Measurements from ENCODE around the gene SEPTIN8. TPM values are rescaled to one million over a fixed set of nuclear protein-coding genes. Genes with fewer than 3 reads are reported as not detected.

SEPTIN8 gene
- total and polyA plus RNA-seq, 9 donors = 18.7 to 54.5 (median 36.8) TPM

DNA sequence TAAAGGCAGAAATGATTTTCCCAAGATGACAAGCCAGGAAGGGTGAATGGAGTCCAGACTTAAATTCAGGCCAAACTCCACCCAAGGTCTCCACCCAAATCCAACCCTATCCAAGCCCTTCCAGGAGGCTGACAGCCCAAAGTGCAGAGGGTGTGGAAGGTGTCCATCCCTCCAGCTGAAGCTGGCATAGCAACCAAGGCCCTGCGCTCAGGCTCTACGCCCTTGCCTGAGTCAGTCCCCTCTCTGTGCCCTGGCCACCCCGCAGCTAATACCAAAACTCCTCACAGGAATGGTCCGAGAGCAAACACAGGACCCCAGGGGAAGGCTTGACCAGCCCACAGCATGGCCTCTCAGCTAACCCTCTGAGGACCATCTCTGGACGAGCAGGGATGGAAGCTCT lies 2.1 kb downstream of the SEPTIN8 start:
- Histone ChIP-seq H3K4me1 (ENCODE audit: insufficient read depth) (peaks cover 16% of the 10 kb centered on the region), H3K9me3 (no peaks in the 10 kb centered on the region), H3K4me3 (no peak overlapping the region), H3K36me3 (no peaks in the 10 kb centered on the region), H3K27me3 (no peaks in the 10 kb centered on the region), H3K27ac (no peak overlapping the region)
- intact Hi-C loops (cut with DNase I) = loop anchor here in 1 of 4 donors (5.0 kb wide), 1 partner anchor 47 kb away; no protein-coding TSS in a partner anchor
- DNase-seq = no peak
- TF ChIP-seq POLR2A (IDR thresholded peaks at IDR 0.05) (no peak), EP300 (IDR thresholded peaks at IDR 0.05) (no peak)
- TF ChIP-seq, protein P1, sequence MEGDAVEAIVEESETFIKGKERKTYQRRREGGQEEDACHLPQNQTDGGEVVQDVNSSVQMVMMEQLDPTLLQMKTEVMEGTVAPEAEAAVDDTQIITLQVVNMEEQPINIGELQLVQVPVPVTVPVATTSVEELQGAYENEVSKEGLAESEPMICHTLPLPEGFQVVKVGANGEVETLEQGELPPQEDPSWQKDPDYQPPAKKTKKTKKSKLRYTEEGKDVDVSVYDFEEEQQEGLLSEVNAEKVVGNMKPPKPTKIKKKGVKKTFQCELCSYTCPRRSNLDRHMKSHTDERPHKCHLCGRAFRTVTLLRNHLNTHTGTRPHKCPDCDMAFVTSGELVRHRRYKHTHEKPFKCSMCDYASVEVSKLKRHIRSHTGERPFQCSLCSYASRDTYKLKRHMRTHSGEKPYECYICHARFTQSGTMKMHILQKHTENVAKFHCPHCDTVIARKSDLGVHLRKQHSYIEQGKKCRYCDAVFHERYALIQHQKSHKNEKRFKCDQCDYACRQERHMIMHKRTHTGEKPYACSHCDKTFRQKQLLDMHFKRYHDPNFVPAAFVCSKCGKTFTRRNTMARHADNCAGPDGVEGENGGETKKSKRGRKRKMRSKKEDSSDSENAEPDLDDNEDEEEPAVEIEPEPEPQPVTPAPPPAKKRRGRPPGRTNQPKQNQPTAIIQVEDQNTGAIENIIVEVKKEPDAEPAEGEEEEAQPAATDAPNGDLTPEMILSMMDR (IDR thresholded peaks at IDR 0.05) = no peak
- WGBS, 3 donors = 70 to 85% (median 85%) methylated on average over 5 of the region's 5 CpGs

- Histone ChIP-seq H3K27me3 (no peaks in the 10 kb centered on the region), H3K9me3 (no peaks in the 10 kb centered on the region), H3K4me1 (ENCODE audit: insufficient read depth) (peaks cover 16% of the 10 kb centered on the region), H3K36me3 (no peaks in the 10 kb centered on the region), H3K27ac (no peak overlapping the region), H3K4me3 (no peak overlapping the region)
- TF ChIP-seq POLR2A (IDR thresholded peaks at IDR 0.05) (no peak), EP300 (IDR thresholded peaks at IDR 0.05) (no peak)
- TF ChIP-seq, protein P1 (IDR thresholded peaks at IDR 0.05) = no peak
- WGBS, 3 donors = 59 to 63% (median 63%) methylated on average over 3 of the region's 3 CpGs
- DNase-seq = no peak
- intact Hi-C loops (cut with DNase I) = no loop called here
Measured at GRCh38 chr5:132774406-132774805, 2.6 kb downstream of the SEPTIN8 start.

- TF ChIP-seq POLR2A (IDR thresholded peaks at IDR 0.05) = no peak
- no peak for TF ChIP-seq EP300 (IDR thresholded peaks at IDR 0.05)
- TF ChIP-seq, protein P1 (IDR thresholded peaks at IDR 0.05) = no peak
- Histone ChIP-seq H3K36me3 (no peaks in the 10 kb centered on the region), H3K27ac (no peak overlapping the region), H3K4me1 (ENCODE audit: insufficient read depth) (peaks cover 16% of the 10 kb centered on the region), H3K4me3 (no peak overlapping the region), H3K9me3 (no peaks in the 10 kb centered on the region), H3K27me3 (no peaks in the 10 kb centered on the region)
- WGBS, 3 donors = 67 to 78% (median 72%) methylated on average over 12 of the region's 12 CpGs
- intact Hi-C loops (cut with DNase I) = no loop called here
- DNase-seq = no peak
Measured at GRCh38 chr5:132773601-132774355, 3.3 kb downstream of the SEPTIN8 start.

GRCh38 chr5:132773114-132773513 lies 3.9 kb downstream of the SEPTIN8 start:
- Histone ChIP-seq H3K4me3 (no peak overlapping the region), H3K36me3 (no peaks in the 10 kb centered on the region), H3K9me3 (no peaks in the 10 kb centered on the region), H3K27ac (no peak overlapping the region), H3K4me1 (ENCODE audit: insufficient read depth) (peaks cover 16% of the 10 kb centered on the region), H3K27me3 (no peaks in the 10 kb centered on the region)
- TF ChIP-seq POLR2A (IDR thresholded peaks at IDR 0.05) (no peak), EP300 (IDR thresholded peaks at IDR 0.05) (no peak)
- TF ChIP-seq, protein P1 (IDR thresholded peaks at IDR 0.05) = no peak
- 77 to 84% (median 83%) methylated on average over 5 of the region's 5 CpGs for WGBS, 3 donors
- no peak for DNase-seq
- intact Hi-C loops (cut with DNase I) = no loop called here

Measured in ovary (tissue), 9 donors.